NCI-H2227 (cell line): Measurements from ENCODE around the gene ACY1.
"Not testable (repeated sequence)": the region's sequence is repeated elsewhere in the genome, so short reads cannot be mapped to it uniquely, and the experiment has no call there.

Experiments used
- DNase-seq: peaks from one replicate; lab custom pipeline; 2025; ENCODE audit not compliant: unreplicated experiment; lab: John Stamatoyannopoulos, UW

The ACY1 gene

GRCh38 chr3:51982352-51982837 lies 940 bp upstream of the ACY1 start:
- peak; percentile 16 for DNase-seq

DNA sequence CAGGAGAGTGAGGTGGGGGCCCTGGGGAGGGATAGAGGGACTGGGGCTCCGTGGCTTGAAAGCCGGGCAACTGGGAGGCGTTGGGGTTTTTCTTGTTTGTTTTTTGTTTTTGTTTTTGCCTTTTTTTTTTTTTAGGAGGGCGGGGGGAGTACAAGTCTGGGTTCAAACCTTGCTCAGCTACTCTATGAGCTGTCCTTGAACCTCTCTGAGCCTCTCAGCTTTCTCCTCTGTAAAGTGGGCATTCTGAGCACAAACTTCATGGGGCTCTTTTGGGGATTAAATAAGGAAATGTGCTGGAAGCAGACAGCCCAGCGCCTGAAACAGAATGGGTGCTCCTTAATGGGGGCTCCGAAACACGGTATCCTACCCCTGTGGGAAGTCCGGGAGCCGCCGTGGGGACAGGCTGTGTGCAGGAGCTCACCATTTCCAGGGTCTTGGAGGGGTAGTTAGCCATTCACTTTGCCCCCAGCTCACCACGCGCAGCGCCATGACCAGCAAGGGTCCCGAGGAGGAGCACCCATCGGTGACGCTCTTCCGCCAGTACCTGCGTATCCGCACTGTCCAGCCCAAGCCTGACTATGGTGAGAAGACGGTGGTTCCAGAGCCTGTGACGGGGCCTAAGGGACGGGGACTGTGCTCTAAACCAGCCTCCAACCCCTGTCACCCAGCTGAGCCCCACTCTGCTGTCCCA lies 388 bp downstream of the ACY1 start:
- DNase-seq = no peak

DNA sequence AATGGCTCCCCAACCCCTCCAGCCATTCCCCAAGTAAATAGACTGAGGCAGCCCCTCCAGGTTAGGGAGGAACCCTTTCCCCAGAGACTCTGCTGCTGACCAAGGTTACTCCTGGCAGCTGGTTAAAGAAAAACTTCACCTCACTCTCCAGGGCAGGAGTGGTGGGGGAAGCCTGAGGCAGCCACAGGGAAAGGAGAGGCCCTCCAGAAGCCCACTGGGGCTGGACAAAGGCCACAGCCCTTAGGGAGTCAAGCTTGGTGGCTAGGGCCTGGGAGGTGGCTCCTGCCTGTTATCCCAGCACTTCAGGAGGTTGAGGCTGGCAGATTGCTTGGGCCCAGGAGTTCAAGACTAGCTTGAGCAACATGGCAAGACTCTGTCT lies 923 bp downstream of the ACY1 start:
- no peak for DNase-seq

- DNase-seq = no peak
Observed at GRCh38 chr3:51985063-51985462, 1.7 kb downstream of the ACY1 start.

GRCh38 chr3:51986010-51986947 lies 2.9 kb downstream of the ACY1 start:
- DNase-seq = no peak

- no peak for DNase-seq
Observed at GRCh38 chr3:51987568-51987967, 4.2 kb downstream of the ACY1 start.

DNA sequence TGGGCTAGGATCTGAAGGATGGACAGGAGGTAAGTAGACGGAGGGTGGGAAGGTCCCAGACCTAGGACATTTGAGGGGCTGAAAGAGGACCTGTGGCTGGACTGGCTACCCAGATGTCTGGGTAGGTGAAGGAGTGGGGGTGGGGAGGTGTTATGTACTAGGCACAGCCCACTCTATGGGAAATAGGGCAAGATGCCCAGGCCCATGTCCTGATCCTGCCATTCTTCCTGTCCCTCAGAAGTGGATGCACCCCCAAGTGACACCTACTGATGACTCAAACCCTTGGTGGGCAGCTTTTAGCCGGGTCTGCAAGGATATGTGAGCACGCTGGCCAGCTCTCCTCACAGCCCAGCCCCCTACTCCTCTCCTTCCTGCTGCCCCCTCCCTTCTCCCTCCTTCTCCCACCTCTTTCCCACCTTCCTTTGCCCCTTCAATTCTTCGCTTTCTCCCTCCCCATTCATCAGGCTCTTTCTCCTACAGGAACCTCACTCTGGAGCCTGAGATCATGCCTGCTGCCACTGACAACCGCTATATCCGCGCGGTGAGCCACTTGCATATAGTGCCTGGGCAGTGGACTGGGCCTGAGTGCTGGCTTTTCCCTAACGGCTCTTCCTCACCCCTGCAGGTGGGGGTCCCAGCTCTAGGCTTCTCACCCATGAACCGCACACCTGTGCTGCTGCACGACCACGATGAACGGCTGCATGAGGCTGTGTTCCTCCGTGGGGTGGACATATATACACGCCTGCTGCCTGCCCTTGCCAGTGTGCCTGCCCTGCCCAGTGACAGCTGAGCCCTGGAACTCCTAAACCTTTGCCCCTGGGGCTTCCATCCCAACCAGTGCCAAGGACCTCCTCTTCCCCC lies 5.2 kb downstream of the ACY1 start:
- no peak for DNase-seq

DNA sequence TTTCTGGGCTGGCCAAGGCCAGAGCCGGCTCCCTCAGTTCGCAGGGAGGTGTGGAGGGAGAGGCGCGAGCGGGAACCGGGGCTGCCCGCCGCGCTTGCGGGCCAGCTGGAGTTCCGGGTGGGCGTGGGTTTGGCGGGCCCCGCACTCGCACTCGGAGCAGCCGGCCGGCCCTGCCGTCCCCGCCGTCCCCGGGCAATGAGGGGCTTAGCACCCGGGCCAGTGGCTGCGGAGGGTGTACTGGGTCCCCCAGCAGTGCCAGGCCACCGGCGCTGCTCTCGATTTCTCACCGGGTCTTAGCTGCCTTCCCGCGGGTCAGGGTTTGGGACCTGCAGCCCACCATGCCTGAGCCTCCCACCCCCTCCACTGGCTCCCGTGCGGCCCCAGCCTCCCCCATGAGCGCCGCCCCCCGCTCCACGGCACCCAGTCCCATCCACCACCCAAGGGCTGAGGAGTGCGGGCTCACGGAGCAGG lies 7.2 kb downstream of the ACY1 start:
- not testable (repeated sequence) for DNase-seq

DNA sequence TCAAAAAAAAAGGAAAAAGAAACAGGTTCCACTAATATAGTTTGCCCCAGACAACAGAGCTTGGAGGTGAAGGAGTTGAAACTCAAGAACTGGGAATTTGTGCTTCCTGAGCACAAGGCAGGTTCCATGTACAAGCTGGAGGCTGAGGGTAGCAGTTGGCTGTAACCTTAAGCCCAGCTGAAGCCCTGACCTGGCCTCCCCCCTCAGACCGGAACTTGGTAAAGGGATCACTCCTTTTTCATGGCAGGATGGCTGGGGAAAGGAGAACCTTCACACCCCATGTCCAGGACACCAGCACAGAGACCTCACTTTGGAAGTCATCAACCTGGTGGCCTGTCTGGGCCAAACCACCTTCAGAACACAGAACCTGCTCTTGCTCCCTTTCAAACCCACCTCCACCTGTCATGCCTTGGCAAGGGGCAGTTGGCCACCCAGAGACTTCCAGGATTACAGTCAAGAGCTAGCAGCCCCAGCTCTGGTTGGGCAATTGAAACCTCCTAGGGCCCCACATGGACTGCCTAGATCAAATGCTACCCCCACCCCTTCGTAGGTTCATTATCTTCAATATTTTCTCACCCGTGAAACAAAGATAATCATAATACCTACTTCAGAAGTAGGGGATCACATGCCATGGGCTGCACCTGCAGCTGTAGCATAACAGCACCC lies 8.8 kb downstream of the ACY1 start:
- DNase-seq = no peak

- DNase-seq = not testable (repeated sequence)
Observed at GRCh38 chr3:51993657-51994056, 10.3 kb downstream of the ACY1 start.

DNA sequence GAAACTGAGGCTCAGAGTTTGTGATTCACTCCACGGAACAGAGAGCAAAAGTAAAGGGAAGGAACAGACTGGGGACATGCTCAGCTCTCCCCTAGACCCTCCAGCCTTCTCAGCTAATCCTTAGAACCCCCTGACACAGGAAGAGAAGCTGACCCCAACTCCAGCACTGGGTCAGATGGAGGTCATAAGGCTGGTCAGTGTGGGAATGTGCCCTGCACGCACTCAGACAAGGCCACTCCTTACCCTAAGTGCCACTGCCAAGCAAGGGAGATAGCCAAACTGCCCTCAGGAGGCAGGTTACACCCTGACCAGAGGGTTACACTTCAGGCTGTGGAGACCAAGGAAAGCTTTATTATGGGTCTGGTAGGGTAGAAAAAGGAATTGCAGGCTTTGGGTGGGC lies 11.2 kb downstream of the ACY1 start:
- DNase-seq = no peak

- DNase-seq = peak; percentile 92
Observed at GRCh38 chr3:51995346-51996163, 12.2 kb downstream of the ACY1 start, which contains the start of gene RPL29. Gene RPL29, minus strand, starts transcription at chr3:51995895. Its CDS starts 434 bp downstream, at chr3:51995461.

- no peak for DNase-seq
Observed at GRCh38 chr3:51997172-51997571, 13.8 kb downstream of the ACY1 start.

DNA sequence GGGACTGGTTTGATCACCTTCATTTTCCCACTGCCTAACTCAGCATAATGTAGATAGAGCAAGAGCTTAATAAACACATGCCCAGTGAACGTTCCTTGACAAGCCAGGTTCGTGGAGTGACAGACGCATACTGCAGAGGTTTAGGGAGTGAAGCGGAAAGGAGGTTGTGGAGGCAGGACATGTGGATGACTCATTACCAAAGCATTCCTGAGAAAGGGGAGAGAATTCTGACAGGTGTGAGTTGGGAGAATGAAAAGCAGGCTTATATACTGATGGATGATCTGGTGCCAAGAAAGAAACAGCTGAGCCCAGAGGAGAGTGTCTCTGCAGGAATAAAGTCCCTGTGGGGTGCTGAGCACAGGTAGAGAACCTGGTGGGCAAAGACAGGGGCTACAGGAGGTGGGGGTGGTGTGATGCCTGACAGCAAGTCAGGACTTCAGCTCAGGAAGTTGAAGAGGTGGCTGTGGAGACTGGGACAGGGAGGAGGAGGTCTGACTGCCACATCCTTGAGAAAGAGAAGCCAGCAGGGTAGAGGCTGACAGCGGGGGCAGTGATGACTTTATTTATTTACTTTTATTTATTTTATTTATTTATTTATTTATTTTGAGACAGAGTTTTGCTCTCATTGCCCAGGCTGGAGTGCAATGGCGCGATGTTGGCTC lies 14.7 kb downstream of the ACY1 start:
- DNase-seq = no peak

GRCh38 chr3:51998774-51999173 lies 15.4 kb downstream of the ACY1 start:
- DNase-seq = no peak

GRCh38 chr3:51999846-52000245 lies 16.5 kb downstream of the ACY1 start:
- no peak for DNase-seq

GRCh38 chr3:52001443-52001974 lies 18.2 kb downstream of the ACY1 start:
- DNase-seq = peak; percentile 86

- DNase-seq = no peak
Observed at GRCh38 chr3:52002748-52003147, 19.4 kb downstream of the ACY1 start.
